Measurements from ENCODE around the gene EDIL3.

- TF ChIP-seq CTCF (optimal IDR thresholded peaks at IDR 0.05 in 1 of 3, IDR thresholded peaks at IDR 0.05 in 1 of 3, conservative IDR thresholded peaks at IDR 0.05 in 1 of 3; ENCODE audit: extremely low read depth in 1 of 3, insufficient read depth in 2 of 3, low read length in 3 of 3) (no peak), EZH2 (IDR thresholded peaks at IDR 0.05; ENCODE audit: low read length) (no peak)
Observed at GRCh38 chr5:84231433-84231832, 153.2 kb downstream of the EDIL3 start.

All from keratinocyte (primary cell).